SK-N-SH treated with all-trans-retinoic acid at 6 μM for 48 hours (cell line): ENCODE results near the gene THSD4.

Source experiments
- ATAC-seq: fragments of 200-7000 bp; cut with Tn5 transposase; 3 replicates; pipeline ENCODE4 v1.9.1; 2020; ENCODE audit warnings: mild to moderate bottlenecking, moderate library complexity
- BACH2 ChIP-seq: fragments of 250-450 bp; sonication (Bioruptor Pico); IDR thresholded peaks from 2 replicates; pipeline ENCODE4 v1.9.0; 2021; ENCODE audit warnings: mild to moderate bottlenecking, borderline replicate concordance
- CREB5 ChIP-seq: fragments of 250-450 bp; sonication (Bioruptor Pico); IDR thresholded peaks from 2 replicates; pipeline ENCODE4 v1.5.1; 2020; ENCODE audit warnings: low read depth, mild to moderate bottlenecking, moderate library complexity
- CSDC2 ChIP-seq: fragments of 250-450 bp; sonication (Bioruptor Pico); IDR thresholded peaks from 2 replicates; pipeline ENCODE4 v1.5.0; 2020; ENCODE audit warnings: mild to moderate bottlenecking, moderate library complexity
- CSRNP3 ChIP-seq: fragments of 250-450 bp; sonication (Bioruptor Pico); IDR thresholded peaks from 2 replicates; pipeline ENCODE4 v1.5.1; 2021; ENCODE audit warnings: mild to moderate bottlenecking, moderate library complexity
- ESRRG ChIP-seq: fragments of 250-450 bp; sonication (Bioruptor Pico); IDR thresholded peaks from 2 replicates; pipeline ENCODE4 v1.6.1; 2021; ENCODE audit warnings: mild to moderate bottlenecking
- ISL1 ChIP-seq: fragments of 250-450 bp; sonication (Bioruptor Pico); IDR thresholded peaks from 2 replicates; pipeline ENCODE4 v2.1.2; 2022; ENCODE audit warnings: mild to moderate bottlenecking, moderate library complexity
- OSR1 ChIP-seq: fragments of 250-450 bp; sonication (Bioruptor Pico); IDR thresholded peaks from 2 replicates; pipeline ENCODE4 v1.8.0; 2022; ENCODE audit warnings: moderate library complexity, mild to moderate bottlenecking, inconsistent platforms
- PATZ1 ChIP-seq: fragments of 250-450 bp; sonication (Bioruptor Pico); IDR thresholded peaks from 2 replicates; pipeline ENCODE4 v1.8.0; 2020; ENCODE audit warnings: mild to moderate bottlenecking, moderate library complexity, borderline replicate concordance
- POU6F1 ChIP-seq: fragments of 250-450 bp; sonication (Bioruptor Pico); IDR thresholded peaks from 2 replicates; pipeline ENCODE4 v1.8.0; 2021; ENCODE audit warnings: low read depth, mild to moderate bottlenecking, moderate library complexity, borderline replicate concordance
- PPARA ChIP-seq: fragments of 250-450 bp; sonication (Bioruptor Pico); IDR thresholded peaks from 2 replicates; pipeline ENCODE4 v1.5.0; 2020; ENCODE audit warnings: mild to moderate bottlenecking, borderline replicate concordance
- RARB ChIP-seq: fragments of 250-450 bp; sonication (Bioruptor Pico); IDR thresholded peaks from 2 replicates; pipeline ENCODE4 v1.8.0; 2021; ENCODE audit warnings: mild to moderate bottlenecking, moderate library complexity
- SNAI2 ChIP-seq: fragments of 250-450 bp; sonication (Bioruptor Pico); IDR thresholded peaks from 2 replicates; pipeline ENCODE4 v1.5.0; 2020; ENCODE audit warnings: mild to moderate bottlenecking, moderate library complexity
- TOX ChIP-seq: fragments of 250-450 bp; sonication (Bioruptor Pico); IDR thresholded peaks from 2 replicates; pipeline ENCODE4 v1.8.0; 2021; ENCODE audit warnings: mild to moderate bottlenecking, moderate library complexity, borderline replicate concordance
- ZC3H10 ChIP-seq: fragments of 250-450 bp; sonication (Bioruptor Pico); IDR thresholded peaks from 2 replicates; pipeline ENCODE4 v1.5.1; 2021; ENCODE audit warnings: mild to moderate bottlenecking, moderate library complexity
- ZFP3 ChIP-seq: fragments of 250-450 bp; sonication (Bioruptor Pico); IDR thresholded peaks from 2 replicates; pipeline ENCODE4 v1.5.0; 2020; ENCODE audit warnings: mild to moderate bottlenecking, moderate library complexity
- ZFP30 ChIP-seq: fragments of 450-650 bp; formaldehyde crosslinking; IDR thresholded peaks from 2 replicates; pipeline ENCODE4 v1.5.0; 2022; ENCODE audit warnings: mild to moderate bottlenecking, moderate library complexity
- ZNF565 ChIP-seq: fragments of 450-650 bp; formaldehyde crosslinking; conservative IDR thresholded peaks from 2 replicates; pipeline ENCODE4 v1.5.0; 2020; ENCODE audit warnings: low read depth, mild to moderate bottlenecking, moderate library complexity
- ZNF70 ChIP-seq: fragments of 450-650 bp; formaldehyde crosslinking; IDR thresholded peaks from 2 replicates; pipeline ENCODE4 v1.5.0; 2020; ENCODE audit warnings: mild to moderate bottlenecking, moderate library complexity
- ZNF8 ChIP-seq: fragments of 450-650 bp; formaldehyde crosslinking; IDR thresholded peaks from 2 replicates; pipeline ENCODE4 v1.5.0; 2020; ENCODE audit warnings: mild to moderate bottlenecking, moderate library complexity

Gene THSD4

DNA sequence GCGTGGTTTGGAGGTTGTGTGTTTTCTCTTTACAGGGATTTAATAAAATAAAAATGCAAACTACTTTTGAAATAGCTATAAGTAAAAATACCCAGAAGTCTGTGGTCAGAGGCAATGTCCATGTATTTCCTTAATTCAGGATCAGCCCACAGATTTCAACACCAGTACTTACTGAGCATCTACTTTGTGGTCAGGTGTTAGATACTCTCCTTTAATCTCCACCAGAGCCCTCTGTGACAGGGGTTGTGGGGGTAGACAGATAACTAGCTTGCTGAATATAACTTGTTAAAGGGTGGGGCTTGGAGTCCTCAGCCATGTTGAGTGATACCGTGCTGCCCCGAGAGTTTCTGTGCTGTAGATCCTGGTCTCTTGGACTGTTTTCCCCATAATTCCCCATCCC lies 451.0 kb downstream of the THSD4 start:
- ATAC-seq = no peak
- TF ChIP-seq ZC3H10 (CRISPR knock-in tag) = no peak
- TF ChIP-seq TOX (CRISPR knock-in tag) = no peak

GRCh38 chr15:71567173-71567572 lies 451.9 kb downstream of the THSD4 start:
- ATAC-seq = no peak
- TF ChIP-seq OSR1 (CRISPR knock-in tag) (no peak), ZNF70 (no peak), SNAI2 (no peak), TOX (CRISPR knock-in tag) (no peak), ZNF565 (no peak), ZFP3 (CRISPR knock-in tag) (no peak)

GRCh38 chr15:71568227-71568626 lies 453.0 kb downstream of the THSD4 start:
- no peak for TF ChIP-seq OSR1 (CRISPR knock-in tag)
- TF ChIP-seq PPARA = no peak
- TF ChIP-seq CREB5 (CRISPR knock-in tag) = no peak
- TF ChIP-seq ZNF70 = no peak
- no peak for TF ChIP-seq PATZ1 (CRISPR knock-in tag)
- TF ChIP-seq CSRNP3 = no peak
- no peak for TF ChIP-seq CSDC2 (CRISPR knock-in tag)
- TF ChIP-seq ISL1 (CRISPR knock-in tag) = no peak
- TF ChIP-seq ZC3H10 (CRISPR knock-in tag) = no peak
- no peak for TF ChIP-seq ZNF8
- TF ChIP-seq ESRRG = no peak
- no peak for TF ChIP-seq ZFP3 (CRISPR knock-in tag)
- no peak for TF ChIP-seq RARB (CRISPR knock-in tag)
- TF ChIP-seq ZNF565 = no peak
- TF ChIP-seq BACH2 (CRISPR knock-in tag) = no peak
- TF ChIP-seq POU6F1 (CRISPR knock-in tag) = no peak
- no peak for TF ChIP-seq TOX (CRISPR knock-in tag)
- no peak for ATAC-seq

- no peak for ATAC-seq
- TF ChIP-seq RARB (CRISPR knock-in tag) (no peak), ESRRG (no peak), ZNF70 (no peak), POU6F1 (CRISPR knock-in tag) (no peak), ZNF565 (no peak), CREB5 (CRISPR knock-in tag) (no peak), ZFP30 (CRISPR knock-in tag) (no peak), ZNF8 (no peak)
Observed at GRCh38 chr15:71570736-71571135, 455.5 kb downstream of the THSD4 start.
